ENCODE data around the gene SH3RF1.

Gene SH3RF1

DNA sequence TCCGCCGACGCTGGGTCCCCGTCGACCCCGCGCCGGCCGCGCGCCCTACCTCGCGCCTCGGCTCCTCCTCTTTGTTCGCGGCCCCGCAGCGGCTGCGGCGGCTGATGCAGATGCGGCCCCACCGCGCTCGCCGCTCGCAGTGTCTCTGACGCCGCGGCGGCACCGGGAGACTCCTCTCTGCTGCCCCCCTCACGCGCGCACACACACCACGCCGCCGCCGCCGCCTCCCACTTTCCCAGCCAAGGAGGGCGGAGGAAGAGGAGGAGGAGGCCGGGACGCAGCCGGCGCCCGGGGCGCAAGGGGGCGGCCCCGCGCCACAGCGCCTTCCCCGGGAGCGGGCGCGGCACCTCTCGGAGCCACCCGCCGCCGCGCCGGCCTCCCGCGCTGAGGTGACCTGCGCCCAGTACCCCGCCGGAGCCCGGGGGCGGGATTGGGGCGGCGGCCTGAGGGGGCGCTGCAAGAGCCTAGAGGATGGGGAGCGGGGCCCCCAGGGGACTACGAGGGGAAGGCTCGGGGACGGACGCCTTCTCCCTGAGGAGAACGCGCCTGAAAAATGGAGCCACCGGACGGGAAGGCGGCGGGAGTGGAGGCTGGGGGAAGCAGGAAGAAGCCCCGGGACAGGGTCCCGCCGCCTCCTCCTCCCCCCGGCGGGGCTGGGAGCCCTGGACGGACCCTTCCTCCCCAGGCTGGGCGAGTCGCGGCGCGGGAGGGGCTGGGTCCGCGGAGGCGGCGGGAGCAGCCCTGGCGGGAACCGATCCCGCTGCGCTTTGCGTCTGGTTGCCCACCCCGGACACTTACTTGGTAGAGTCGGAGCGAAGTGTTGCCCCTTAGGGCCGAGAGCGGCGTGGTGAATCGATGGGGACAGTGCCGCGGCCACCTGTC is at the start of gene SH3RF1:
SH3RF1 (minus strand) TSS at position 147 of the 882 bp plus-strand sequence. CDS start 1,744 bp downstream, outside the sequence.
- Histone ChIP-seq H3K4me3 (ENCODE audit: low read depth, low read length) (peak within 1 kb of the TSS; percentile 94), H3K27me3 (replicated peaks) (no peaks in the 10 kb centered on the region), H3K36me3 (replicated peaks) (no peaks in the 10 kb centered on the region), H3K27ac (peak within 1 kb of the TSS; percentile 85)
- DNase-seq, result peak; percentile 73
- in situ Hi-C loops (cut with HindIII; ENCODE audit: low pct_ligation_motif_present, low sequenced_read_pairs), result no loop called here
- TF ChIP-seq, protein P1, sequence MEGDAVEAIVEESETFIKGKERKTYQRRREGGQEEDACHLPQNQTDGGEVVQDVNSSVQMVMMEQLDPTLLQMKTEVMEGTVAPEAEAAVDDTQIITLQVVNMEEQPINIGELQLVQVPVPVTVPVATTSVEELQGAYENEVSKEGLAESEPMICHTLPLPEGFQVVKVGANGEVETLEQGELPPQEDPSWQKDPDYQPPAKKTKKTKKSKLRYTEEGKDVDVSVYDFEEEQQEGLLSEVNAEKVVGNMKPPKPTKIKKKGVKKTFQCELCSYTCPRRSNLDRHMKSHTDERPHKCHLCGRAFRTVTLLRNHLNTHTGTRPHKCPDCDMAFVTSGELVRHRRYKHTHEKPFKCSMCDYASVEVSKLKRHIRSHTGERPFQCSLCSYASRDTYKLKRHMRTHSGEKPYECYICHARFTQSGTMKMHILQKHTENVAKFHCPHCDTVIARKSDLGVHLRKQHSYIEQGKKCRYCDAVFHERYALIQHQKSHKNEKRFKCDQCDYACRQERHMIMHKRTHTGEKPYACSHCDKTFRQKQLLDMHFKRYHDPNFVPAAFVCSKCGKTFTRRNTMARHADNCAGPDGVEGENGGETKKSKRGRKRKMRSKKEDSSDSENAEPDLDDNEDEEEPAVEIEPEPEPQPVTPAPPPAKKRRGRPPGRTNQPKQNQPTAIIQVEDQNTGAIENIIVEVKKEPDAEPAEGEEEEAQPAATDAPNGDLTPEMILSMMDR (IDR thresholded peaks at IDR 0.05; ENCODE audit: low read depth, low read length, missing control alignments), result peak; percentile 30

DNA sequence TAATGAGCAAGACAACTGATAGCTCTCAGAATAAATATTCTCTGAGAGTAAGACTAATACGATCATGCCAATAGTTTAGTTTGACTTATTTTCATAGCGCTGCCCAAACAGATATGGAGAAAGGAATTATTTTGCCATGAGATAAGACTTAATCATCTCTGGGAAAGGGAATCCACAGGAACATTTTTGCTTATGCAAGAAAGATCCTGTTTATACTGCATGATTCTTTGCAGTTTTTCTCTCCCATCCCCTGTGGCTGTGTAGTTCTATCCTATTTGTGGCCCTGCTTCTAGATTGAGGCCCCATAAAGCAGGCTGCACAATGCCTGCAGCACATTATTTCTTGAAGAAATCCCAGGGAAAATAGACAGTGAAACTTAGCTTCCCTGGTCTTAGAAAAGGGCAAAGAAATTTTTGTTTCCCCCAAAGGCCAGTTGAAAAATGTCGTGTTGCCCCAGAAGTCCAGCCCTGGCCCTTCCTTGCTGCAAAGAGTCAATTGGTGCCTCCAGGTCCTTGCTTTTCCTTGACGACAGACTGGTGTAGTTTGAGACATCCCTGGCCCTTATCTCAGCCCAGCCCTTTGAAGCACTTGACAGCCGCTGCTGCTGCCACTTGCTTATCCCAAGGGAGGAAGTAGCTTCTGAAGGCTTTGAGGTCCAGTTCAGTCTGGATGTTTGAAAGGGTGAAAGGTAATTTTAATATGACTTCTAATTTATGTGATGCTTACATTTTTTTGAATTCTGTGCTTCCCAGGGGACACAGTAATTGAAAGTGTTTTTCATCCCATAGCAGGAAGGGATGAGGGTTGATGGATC is 45.0 kb upstream of the SH3RF1 start:
- Histone ChIP-seq H3K4me3 (ENCODE audit: low read depth, low read length) (no peak overlapping the region), H3K27me3 (replicated peaks) (no peaks in the 10 kb centered on the region), H3K36me3 (replicated peaks) (no peaks in the 10 kb centered on the region), H3K27ac (peak overlapping the region; percentile 41)
- TF ChIP-seq, protein P1 (IDR thresholded peaks at IDR 0.05; ENCODE audit: low read depth, low read length, missing control alignments), result no peak
- in situ Hi-C loops (cut with HindIII; ENCODE audit: low pct_ligation_motif_present, low sequenced_read_pairs), result no loop called here
- peak; percentile 54 for DNase-seq

DNA sequence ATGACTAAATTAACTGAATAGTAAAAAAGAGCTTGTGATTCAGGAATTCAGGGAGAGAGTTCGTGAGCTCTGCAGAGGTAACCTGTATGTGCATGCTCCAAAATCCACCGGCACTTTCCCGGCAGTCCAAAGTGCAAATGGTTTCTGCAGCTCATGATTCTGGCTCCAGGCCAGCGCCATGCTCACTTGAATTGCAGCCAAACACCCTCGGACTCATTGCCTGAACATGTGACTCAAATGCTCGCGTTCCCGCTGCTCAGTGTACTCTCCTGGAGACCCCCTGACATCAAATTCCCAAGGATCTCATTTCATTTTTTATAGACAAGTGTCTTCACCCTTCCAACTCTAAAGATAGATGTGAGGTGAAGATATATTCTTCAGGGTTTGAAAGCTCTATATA is 44.1 kb upstream of the SH3RF1 start:
- Histone ChIP-seq H3K36me3 (replicated peaks) (no peaks in the 10 kb centered on the region), H3K27me3 (replicated peaks) (no peaks in the 10 kb centered on the region), H3K27ac (peak overlapping the region; percentile 35), H3K4me3 (ENCODE audit: low read depth, low read length) (no peak overlapping the region)
- TF ChIP-seq, protein P1 (IDR thresholded peaks at IDR 0.05; ENCODE audit: low read depth, low read length, missing control alignments), result no peak
- in situ Hi-C loops (cut with HindIII; ENCODE audit: low pct_ligation_motif_present, low sequenced_read_pairs), result no loop called here
- peak; percentile 81 for DNase-seq

DNA sequence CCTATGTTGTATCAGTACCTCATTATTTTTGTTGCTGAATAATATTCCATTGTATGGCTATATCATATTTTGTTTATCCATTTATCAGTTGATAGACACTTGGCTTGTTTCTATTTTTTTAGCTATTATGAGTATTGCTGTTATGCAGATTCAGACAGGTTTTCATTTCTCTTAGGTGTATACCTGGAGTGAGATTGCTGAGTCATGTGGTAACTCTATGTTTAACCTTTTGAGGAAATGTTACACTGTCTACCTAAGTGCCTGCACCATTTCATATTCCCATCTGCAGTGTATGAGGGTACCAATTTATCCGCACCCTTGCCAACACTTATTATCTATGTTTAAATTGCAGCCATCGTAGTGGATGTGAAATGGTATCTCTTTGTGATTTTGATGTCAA is 43.0 kb upstream of the SH3RF1 start:
- in situ Hi-C loops (cut with HindIII; ENCODE audit: low pct_ligation_motif_present, low sequenced_read_pairs), result no loop called here
- Histone ChIP-seq H3K36me3 (replicated peaks) (no peaks in the 10 kb centered on the region), H3K4me3 (ENCODE audit: low read depth, low read length) (no peak overlapping the region), H3K27me3 (replicated peaks) (no peaks in the 10 kb centered on the region), H3K27ac (no peak overlapping the region)
- DNase-seq, result no peak
- TF ChIP-seq, protein P1 (IDR thresholded peaks at IDR 0.05; ENCODE audit: low read depth, low read length, missing control alignments), result no peak

DNA sequence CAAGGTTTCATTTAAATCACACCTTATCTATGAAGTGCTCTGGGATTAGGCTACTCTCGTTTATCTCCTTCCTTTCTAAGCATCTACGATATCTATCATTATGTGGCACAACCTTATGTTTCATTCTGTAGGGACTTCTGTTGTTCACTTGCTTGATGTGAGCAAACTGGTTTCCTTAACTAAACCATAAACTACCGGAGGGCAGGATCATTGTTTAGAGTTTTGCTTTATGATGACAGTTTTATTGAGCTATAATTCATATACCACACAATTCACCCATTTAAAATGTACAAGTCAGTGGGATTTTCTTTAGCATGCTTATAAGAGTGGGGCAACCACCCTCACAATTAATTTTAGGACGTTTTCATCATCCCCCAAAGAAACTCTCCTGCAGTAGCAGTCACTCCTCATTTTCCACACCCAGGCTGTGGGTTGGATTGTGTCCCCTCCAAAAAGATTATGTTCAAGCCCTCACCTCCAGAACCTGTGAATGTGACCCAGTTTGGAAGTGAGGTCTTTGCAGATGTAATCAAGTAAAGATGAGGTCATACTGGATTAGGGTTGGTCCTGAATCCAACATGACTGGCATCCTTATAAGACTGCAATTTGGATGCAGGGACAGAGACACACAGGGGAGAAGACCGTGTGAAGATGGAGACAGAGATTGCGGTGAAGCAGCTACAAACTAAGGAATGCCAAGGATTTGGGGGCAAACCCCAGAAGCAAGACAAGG is 42.1 kb upstream of the SH3RF1 start:
- Histone ChIP-seq H3K36me3 (replicated peaks) (no peaks in the 10 kb centered on the region), H3K27ac (no peak overlapping the region), H3K4me3 (ENCODE audit: low read depth, low read length) (no peak overlapping the region), H3K27me3 (replicated peaks) (no peaks in the 10 kb centered on the region)
- DNase-seq, result no peak
- in situ Hi-C loops (cut with HindIII; ENCODE audit: low pct_ligation_motif_present, low sequenced_read_pairs), result no loop called here
- TF ChIP-seq, protein P1 (IDR thresholded peaks at IDR 0.05; ENCODE audit: low read depth, low read length, missing control alignments), result no peak

Measured in brain microvascular endothelial cell (primary cell).